HFFc6 (cell line): ENCODE data around the gene RMDN2. TPM values are rescaled to one million over a fixed set of nuclear protein-coding genes. Genes with fewer than 3 reads are reported as not detected.
A peak's percentile ranks its signal among the peaks of the same experiment; 100 is the strongest.

ENCODE experiments used
- DNase-seq: peaks from one replicate; pipeline ENCODE4 v3.0.0-alpha.2; 2018
- H3K27ac Mint-ChIP-seq: 2 replicates; pipeline ENCODE4 v1.8.0; 2020; ENCODE audit warnings: mild to moderate bottlenecking, mixed read lengths
- H3K27me3 Mint-ChIP-seq: 2 replicates; pipeline ENCODE4 v1.8.0; 2021; ENCODE audit warnings: mild to moderate bottlenecking, moderate library complexity, mixed read lengths; ENCODE audit not compliant: insufficient read depth
- H3K36me3 Mint-ChIP-seq: 2 replicates; pipeline ENCODE4 v1.8.0; 2021; ENCODE audit warnings: low read depth, mixed read lengths
- H3K4me1 Mint-ChIP-seq: 2 replicates; pipeline ENCODE4 v1.8.0; 2020; ENCODE audit warnings: low read depth, mixed read lengths
- H3K4me3 Mint-ChIP-seq: 2 replicates; pipeline ENCODE4 v1.8.0; 2020; ENCODE audit warnings: mild to moderate bottlenecking, moderate library complexity, mixed read lengths
- H3K9me3 Mint-ChIP-seq: 2 replicates; pipeline ENCODE4 v1.8.0; 2020; ENCODE audit warnings: mild to moderate bottlenecking, mixed read lengths
- total RNA-seq, 6 experiments: library from RNA; stranded (reverse); fragmentation: NEBNext Ultra II Directional; extraction: Animal tissue kit (Norgen Biotek cat#: 25700); gene quantifications; 2 replicates in 1 of 6; 3 replicates in 5 of 6; pipeline ENCODE4 v1.2.3, GENCODE V29; 2021
- TF ChIP-seq, protein P1 (sequence below): fragments of 200-600 bp; sonication (generic); IDR thresholded peaks from 2 replicates; pipeline ENCODE4 v1.5.0; 2021; ENCODE audit warnings: antibody characterized with exemption, mild to moderate bottlenecking

RMDN2 gene
- total RNA-seq, 6 experiments from 2014 or later = 2.6 to 6.7 (median 3.4) TPM

DNA sequence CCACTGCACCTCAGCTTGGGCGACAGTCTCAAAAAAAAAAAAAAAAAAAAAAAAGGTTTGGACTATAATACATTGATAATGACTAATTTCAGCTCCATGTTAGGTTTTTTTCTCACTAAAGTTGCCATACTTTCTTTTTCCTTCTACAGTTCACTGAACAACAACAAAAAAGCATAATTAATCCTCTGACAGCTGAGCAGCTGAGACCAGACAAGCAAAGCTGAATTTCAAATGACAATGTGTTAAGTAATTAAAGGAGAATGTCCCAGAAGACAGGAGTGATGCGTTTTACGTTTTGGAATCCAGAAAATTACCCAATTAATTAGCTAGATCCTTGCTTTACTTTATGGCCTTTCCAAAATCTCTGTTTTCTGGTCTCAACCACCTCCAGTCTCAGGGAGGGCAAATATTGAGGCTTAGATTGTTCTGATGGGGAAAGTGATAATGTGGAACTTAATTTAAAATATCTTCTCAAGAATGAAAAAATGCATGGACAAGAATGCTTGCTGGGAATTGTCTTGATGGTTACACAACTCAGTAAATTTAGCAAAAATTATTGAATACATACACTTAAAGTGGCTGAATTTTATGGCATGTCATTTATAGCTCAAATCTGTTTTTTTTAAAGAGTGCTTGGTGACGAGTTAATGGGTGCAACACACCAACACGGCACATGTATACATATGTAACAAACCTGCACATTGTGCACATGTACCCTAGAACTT is 17.4 kb upstream of the RMDN2 start:
- no peak overlapping the region for H3K4me3 Mint-ChIP-seq
- TF ChIP-seq, protein P1, sequence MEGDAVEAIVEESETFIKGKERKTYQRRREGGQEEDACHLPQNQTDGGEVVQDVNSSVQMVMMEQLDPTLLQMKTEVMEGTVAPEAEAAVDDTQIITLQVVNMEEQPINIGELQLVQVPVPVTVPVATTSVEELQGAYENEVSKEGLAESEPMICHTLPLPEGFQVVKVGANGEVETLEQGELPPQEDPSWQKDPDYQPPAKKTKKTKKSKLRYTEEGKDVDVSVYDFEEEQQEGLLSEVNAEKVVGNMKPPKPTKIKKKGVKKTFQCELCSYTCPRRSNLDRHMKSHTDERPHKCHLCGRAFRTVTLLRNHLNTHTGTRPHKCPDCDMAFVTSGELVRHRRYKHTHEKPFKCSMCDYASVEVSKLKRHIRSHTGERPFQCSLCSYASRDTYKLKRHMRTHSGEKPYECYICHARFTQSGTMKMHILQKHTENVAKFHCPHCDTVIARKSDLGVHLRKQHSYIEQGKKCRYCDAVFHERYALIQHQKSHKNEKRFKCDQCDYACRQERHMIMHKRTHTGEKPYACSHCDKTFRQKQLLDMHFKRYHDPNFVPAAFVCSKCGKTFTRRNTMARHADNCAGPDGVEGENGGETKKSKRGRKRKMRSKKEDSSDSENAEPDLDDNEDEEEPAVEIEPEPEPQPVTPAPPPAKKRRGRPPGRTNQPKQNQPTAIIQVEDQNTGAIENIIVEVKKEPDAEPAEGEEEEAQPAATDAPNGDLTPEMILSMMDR = no peak
- no peak for DNase-seq
- H3K36me3 Mint-ChIP-seq = no peaks in the 10 kb centered on the region
- no peak overlapping the region for H3K27ac Mint-ChIP-seq
- H3K9me3 Mint-ChIP-seq = no peaks in the 10 kb centered on the region
- peaks cover 40% of the 10 kb centered on the region for H3K4me1 Mint-ChIP-seq
- H3K27me3 Mint-ChIP-seq = peaks cover 5% of the 10 kb centered on the region

DNA sequence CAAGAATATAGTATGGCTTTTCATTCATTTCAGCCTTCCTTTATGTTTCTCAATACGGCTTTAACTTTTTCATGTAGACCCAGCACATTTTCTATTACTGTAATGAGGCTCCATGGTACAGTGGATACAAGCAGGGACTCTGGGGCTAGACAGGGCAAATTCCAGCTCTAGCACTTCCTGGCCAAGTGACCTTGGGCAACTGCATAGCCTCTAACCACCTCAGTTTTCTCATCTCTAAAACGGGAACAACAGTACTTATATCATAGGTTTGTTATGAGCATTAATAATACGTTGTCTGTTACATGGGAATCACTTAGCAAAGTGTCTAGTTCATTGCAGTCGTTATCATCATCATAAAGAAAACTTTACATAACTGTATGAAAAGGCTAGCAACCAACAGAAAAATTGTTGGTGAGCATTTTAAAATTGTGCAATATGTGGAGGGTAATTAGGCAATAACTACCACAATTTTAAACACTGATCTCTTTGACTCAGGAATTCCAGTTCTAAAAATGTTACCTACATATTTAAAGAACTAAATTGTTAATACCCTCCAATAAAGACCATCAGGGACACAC is 13.7 kb upstream of the RMDN2 start:
- H3K27ac Mint-ChIP-seq = 0 out of 2 replicates have a peak overlapping the region, but pooled peaks have one; percentile 4
- TF ChIP-seq, protein P1 = no peak
- H3K4me3 Mint-ChIP-seq = no peak overlapping the region
- H3K4me1 Mint-ChIP-seq = peaks cover 47% of the 10 kb centered on the region
- H3K9me3 Mint-ChIP-seq = no peaks in the 10 kb centered on the region
- no peaks in the 10 kb centered on the region for H3K36me3 Mint-ChIP-seq
- peaks cover 1% of the 10 kb centered on the region; the same call in 1 of the 2 replicates for H3K27me3 Mint-ChIP-seq
- no peak for DNase-seq

DNA sequence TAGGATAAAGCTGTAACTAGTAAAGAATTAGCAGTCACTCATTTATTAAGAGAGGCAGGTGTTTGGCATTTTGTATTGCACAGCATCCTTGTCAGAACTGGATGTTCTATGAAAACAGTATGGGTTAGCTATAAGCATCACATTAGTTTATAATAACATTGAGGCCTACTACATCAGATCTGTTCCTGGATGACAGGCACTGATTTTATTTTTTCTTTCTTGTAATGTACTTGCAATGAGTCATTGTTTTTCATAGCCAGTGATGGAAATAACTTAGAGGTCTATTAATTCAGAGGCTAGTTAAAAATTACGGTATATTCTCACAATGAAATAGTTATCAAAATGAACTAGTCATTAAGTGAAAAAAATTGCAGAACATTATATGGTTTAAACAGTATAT is 13.0 kb upstream of the RMDN2 start:
- H3K27ac Mint-ChIP-seq = peak overlapping the region; percentile 4; the same call in 1 of the 2 replicates
- peak; percentile 40 for DNase-seq
- H3K4me3 Mint-ChIP-seq = no peak overlapping the region
- peaks cover 1% of the 10 kb centered on the region; the same call in 1 of the 2 replicates for H3K27me3 Mint-ChIP-seq
- TF ChIP-seq, protein P1 = no peak
- no peaks in the 10 kb centered on the region for H3K36me3 Mint-ChIP-seq
- H3K9me3 Mint-ChIP-seq = no peaks in the 10 kb centered on the region
- peaks cover 54% of the 10 kb centered on the region for H3K4me1 Mint-ChIP-seq

DNA sequence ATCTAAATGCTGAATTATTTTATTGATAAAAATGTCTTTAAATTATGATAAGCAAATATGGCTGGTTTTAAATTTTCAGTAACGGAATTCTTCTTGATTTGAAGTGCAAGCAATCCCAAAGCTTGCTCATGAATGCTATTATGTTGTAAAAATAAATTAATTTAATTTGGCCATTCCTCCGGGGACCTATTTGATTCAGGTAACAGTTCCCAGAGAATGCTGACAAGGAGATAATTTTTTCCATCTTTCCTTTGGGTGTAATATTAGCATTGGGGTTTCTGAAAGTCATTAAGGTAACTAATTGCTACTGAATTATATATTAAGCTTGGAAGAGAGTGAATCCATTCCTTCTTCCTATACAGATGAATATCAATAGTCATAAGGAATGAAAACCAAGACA is 12.5 kb upstream of the RMDN2 start:
- no peak for DNase-seq
- TF ChIP-seq, protein P1 = no peak
- Mint-ChIP-seq H3K27me3 (peaks cover 1% of the 10 kb centered on the region; the same call in 1 of the 2 replicates), H3K4me1 (peaks cover 55% of the 10 kb centered on the region), H3K4me3 (no peak overlapping the region), H3K9me3 (no peaks in the 10 kb centered on the region), H3K36me3 (no peaks in the 10 kb centered on the region), H3K27ac (no peak overlapping the region)

DNA sequence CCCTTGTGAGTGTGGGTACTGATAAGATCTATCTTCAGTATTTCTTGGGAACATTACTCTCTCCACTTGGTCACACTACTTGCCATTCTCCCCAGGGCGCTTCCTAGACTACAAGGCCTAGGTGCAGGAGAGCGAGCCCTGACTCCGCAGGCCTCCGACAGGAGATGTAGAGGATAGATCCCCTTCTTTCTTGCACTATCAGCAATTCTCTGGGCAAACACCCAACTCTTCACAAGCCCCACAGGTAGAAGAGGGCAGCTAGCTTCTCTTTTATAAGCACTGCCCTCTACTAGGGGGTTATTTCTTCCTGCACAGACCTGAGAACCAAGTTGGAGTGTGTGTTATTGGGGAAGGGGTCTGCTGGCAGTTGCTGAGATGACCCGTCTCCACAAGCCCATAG is 10.7 kb upstream of the RMDN2 start:
- no peak for DNase-seq
- Mint-ChIP-seq H3K27me3 (peaks cover 1% of the 10 kb centered on the region; the same call in 1 of the 2 replicates), H3K9me3 (no peaks in the 10 kb centered on the region), H3K4me1 (peaks cover 41% of the 10 kb centered on the region), H3K36me3 (no peaks in the 10 kb centered on the region), H3K27ac (no peak overlapping the region), H3K4me3 (no peak overlapping the region)
- TF ChIP-seq, protein P1 = no peak
